ENCODE results near the gene ARHGEF19.
"Not testable (repeated sequence)": the region's sequence is repeated elsewhere in the genome, so short reads cannot be mapped to it uniquely, and the experiment has no call there.

Gene ARHGEF19

DNA sequence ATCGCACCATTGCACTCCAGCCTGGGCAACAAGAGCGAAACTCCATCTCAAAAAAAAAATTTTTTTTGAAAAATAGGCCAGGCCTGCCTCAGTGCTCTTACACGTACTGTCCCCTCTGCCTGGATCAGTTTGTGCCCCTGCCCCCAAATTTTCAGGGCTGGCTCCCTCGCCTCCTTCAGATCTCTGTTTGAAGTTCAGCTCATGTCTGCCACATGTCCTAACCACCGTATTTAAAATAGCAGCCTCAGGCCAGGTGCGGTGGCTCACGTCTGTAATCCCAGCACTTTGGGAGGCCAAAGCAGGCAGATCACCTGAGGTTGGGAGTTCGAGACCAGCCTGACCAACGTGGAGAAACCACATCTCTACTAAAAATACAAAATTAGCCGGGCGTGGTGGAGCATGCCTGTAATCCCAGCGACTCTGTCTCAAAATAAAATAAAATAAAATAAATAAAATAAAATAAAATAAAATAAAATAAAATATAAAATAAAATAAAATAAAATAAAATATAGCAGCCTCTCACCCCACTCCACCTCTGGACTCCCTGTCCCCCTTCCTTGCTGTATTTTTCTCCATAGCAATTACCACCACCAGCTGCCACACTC lies 48.7 kb downstream of the ARHGEF19 start:
- not testable (repeated sequence) for DNase-seq

DNA sequence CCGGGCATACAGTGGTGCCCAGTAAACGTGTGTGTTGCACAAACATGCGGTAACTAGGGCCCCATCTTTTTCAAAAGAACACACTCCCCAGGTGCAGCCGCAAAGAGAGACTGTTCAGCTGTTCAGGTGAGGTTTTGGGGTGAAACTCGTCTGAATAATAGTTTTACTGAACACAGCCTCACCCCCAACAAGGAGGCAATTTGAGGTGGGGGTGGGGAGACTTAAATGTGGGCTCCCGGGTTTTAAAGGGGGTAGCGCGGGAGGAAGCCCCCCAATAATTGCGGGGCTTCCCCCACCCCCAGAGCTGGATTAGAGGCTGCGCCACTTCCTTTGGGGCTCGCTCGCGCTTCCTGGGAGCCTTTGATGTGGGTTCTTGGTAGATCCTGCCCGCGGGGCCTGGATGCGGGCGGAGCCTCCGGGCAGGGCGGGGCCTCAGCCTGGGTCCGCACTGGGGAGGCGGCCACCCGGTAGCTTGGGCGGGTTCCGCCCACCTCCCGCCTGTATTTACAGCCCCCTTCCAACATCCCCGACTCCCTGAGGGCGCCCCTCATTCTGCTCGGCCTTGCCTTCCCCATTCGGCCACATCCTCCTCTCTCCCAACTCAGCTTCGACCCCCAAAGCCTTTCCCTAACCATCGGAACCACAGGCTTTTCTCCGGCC lies 50.2 kb downstream of the ARHGEF19 start:
- peak; percentile 36 for DNase-seq

DNA sequence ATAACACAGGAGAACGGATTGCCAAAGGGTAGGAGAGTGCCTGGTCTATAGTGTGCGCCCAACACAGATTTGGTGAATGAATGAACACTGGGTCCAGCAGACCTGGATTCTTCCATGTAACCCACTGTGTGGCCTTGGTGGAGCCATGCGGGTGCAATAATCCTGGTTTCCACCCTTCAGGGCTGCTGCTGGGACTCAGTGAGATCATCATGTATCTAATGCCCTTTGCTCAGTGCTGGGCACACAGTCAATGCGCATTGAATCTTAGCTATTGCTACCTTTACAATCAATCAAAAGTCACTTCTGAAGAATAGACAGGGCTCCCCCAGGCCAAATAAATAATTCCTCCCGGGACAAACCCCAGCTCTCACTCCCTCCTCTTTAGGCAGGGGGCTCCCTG lies 50.7 kb downstream of the ARHGEF19 start:
- no peak for DNase-seq

DNA sequence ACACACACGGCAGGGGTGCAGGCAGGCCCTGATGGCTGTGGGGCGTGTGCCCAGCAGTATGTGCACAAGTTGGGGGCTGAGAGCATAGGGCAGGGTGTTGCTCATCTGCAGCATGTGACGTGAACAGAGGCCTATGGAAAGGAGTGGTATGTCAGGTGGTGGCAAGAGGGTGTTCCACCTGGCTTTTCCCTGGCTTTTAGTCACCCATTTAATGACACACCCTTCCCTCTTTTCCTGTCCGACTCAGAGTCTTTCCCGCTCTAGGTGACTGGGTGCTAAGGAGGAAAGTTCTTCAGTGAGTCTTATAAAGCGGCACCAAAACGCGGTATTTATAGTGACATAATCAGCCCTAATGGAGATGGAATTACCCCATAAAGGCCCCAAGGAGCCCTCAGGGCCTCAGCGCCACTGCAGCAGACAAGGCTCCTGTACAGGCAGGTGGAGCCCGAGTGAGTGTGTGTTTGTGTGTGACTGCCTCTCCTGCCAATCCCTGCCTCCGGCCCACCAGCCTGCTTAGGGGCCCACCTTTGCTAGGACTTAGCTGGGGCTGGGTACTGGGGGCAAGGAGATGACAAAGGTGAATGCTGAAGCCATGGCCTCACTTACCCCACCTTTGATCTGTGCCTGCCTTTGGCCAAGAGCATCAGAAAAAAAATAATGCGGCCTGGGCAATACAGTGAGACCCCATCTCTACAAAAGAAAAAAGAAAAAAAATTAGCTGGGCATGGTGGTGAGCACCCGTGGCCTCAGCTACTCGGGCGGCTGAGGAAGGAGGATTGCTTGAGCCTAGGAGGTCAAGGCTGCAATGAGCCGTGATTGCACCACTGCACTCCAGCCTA lies 53.2 kb downstream of the ARHGEF19 start:
- DNase-seq, result no peak

DNA sequence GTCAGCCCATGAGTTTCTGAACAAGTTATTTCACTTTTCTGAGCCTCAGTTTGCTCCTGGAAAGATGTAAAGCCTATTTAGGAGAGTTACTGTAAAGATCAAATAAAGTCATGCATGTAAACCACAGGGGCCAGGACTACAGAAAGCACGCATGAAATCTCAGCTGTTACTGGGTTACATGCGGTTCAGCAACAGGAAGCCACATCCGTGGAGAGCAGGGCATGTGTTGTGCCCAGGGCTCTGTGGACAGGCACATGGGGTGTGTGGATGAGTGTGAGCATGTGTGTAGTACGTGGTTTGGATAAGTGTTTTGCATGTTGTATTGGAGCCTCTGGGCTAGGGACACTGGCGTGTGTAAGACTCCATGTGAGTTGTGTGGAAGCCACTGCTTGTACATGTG lies 54.4 kb downstream of the ARHGEF19 start:
- no peak for DNase-seq

DNA sequence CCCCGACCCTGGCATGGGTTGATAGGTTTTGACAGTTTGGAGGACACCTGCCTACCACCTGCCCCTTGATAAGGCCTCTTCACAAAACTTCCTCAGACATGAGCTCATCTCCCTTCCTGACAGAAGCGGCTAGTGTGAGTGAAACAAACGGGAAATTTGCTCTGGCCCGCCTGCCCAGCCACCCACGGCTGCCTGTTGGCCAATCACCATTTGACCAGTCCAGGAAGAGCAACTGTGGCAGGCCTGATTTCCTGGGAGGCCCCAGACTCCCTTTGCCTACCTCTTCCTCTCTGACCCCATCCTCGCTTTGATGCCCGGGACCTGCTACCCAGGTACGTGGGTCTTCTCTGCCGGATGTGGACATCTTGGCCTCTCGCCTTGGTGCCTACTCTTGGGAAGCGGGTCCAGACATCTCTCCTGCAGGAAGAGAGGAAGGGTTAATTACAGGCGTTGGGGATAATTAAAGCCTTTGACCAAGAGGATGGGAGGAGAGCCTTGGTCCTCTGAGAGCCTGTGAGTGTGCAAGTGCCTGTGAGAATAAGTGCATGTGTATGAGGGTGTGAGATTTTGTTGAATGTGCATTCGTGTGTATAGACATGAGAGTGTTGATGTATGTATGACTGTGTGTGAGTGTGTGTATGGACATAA lies 55.5 kb downstream of the ARHGEF19 start:
- DNase-seq, result no peak

DNA sequence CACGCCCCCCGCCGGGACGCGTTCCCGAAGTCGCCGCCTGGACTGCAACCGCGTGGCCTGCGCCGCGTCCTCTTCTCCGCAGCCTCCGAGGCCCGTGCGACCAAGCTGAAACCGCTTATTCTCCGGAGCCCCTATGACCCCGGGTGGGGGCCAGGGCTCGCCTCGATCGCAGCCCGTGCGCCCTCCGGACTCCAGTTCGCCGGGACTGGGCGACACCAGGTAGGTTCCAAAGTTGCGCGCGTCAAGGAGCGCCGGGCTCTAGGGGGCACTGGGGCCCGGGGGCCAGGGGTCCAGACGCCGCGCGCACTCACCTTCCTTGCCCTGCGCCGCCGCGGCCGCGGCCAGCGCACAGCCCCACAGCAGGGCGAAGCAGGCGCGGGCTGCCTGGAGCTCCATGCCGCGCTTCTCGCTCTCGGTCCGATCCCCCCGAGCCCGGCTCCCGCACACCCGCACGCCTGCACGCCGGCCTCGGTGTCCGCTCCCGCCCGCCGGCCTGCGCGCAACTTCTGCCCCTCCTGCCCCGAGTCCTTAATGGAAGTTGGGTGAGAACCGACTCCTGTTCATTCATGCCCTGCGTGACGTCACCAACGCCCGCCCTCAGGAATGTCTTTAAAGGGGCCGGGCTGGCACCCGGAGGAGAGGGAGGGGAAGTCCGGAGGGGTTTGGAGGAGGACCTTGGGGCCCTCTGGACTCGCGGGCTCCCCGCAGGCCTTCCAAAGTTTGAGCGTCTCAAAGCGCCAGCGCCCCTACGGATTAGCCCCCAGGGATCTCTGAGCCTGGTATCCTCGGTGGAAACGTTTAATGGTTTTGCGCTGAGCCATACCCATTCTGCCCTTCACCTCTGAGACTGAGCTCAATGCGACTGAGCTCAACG lies 56.7 kb downstream of the ARHGEF19 start, which contains the start of gene EPHA2:
EPHA2 (minus strand) TSS at position 533 of the 874 bp plus-strand sequence; CDS start at position 396, 137 bp downstream.
- no peak for DNase-seq

DNA sequence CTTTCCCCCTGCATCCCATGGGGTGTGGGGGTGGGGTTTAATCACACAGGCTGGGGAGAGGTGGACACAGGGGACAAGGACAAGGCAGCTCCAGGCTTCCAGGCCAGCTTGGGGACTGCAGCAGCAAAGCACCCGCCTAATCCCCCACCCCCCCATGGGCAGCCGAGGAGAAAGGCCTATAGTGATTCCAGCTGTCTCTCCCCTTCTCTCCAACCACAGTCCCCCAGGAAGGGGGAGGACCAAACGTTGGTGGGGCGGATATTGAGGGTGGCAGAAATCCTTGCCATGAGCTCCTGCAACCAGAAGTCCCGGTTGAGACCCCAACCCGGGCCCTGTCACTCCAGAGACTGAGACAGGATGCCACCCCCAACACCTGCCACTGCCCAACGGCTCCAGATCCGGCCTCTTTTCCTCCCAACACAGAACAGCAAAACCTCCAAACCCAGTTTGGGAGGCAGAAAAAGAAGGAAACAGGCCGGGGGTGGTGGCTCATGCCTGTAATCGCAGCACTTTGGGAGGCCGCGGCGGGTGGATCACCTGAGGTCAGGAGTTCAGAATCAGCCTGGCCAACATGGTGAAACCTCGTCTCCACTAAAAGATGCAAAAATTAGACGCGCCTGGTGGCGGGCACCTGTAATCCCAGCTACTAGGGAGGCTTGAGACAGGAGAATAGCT lies 58.3 kb downstream of the ARHGEF19 start:
- DNase-seq, result no peak

DNA sequence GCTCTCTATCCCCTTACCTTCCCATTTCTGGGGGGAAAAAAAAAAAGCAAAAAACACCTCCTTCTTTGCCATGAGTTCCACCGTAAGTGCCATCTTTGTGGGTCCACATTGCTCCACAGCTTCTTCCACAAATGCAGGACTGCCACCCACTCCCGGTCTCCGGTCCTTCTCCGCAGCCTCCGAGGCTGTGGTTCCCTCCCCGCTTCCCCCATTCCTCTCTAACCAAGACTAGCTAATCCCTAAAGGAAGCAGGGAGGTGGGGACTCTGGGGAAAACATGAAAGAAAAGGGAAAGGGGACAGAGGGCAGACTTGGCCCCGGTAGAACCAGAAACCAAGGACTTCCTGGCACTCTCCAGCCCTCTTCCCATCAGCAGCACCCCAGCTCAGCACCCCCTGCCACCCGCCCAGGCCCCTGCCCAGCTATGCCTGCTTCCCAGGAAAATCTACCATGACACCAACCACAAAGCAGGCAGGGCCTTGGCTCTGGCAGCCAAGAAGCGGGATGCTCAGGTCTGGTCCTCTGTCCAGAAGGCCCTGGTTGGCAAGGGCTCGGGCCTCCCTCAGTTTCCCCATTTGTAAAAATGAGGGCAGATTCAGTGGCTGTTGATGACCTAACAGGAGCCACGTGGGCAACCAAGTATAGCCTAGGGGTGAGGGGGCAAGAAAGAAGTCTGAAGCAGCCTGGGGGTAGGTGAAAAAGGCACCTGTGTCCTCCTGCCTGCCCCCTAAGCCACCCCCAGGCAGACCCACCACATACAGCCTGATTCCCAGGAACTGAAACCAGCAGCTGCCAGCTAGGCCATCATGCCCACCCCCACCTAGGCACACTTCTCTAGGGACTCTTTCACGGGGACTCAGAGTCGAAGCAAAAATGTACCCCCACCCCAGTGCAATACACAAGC lies 59.1 kb downstream of the ARHGEF19 start:
- DNase-seq, result no peak

DNA sequence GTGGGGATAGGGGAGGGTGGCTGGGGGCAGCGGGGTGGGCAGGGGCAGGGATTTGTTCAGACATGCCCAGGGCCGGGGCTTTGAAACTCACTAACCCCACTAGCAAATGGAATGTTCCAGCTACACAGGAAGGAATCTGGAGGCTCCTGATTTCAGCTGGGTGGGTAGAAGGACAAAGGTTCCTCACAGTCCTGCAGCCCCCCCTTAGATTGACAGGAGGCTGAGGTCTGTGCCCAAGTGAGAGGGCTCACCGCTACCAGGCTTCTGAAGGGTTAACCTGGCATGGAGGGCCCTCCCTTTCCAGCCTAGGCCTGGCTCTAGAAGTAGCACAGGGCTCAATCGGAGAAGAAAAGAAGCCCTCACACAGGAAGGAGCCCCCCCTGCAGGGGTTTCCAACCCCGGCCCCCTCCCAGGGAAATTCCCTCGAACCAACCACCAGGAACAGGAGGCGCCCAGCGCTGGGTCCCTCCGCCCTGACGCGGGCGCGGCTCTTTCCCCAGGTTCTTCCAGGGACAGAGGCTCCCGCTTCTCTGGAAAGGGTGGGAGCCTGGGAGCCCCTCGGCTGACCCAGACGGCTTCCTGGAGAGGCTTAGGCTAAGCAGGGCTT lies 59.9 kb downstream of the ARHGEF19 start:
- DNase-seq, result no peak

DNA sequence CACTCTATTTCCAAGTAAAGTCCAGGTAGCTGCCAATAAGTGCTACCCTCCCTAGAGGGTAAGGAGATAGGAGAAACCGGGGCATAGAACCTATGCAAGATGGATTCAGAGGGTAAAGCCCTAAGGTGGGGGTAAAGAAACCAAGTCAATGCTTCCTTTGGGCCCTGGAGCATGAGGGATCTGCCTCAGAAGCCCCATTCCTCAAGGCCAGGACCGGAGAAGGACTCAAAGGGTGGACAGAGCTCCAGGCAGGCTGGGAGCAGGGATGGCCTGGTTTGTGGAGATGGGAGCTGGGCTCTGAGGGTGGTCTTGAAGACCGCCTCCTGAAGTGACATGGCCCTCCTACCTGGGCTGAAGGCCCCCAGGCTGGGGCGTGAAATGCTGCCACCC lies 60.5 kb downstream of the ARHGEF19 start:
- DNase-seq, result no peak

DNA sequence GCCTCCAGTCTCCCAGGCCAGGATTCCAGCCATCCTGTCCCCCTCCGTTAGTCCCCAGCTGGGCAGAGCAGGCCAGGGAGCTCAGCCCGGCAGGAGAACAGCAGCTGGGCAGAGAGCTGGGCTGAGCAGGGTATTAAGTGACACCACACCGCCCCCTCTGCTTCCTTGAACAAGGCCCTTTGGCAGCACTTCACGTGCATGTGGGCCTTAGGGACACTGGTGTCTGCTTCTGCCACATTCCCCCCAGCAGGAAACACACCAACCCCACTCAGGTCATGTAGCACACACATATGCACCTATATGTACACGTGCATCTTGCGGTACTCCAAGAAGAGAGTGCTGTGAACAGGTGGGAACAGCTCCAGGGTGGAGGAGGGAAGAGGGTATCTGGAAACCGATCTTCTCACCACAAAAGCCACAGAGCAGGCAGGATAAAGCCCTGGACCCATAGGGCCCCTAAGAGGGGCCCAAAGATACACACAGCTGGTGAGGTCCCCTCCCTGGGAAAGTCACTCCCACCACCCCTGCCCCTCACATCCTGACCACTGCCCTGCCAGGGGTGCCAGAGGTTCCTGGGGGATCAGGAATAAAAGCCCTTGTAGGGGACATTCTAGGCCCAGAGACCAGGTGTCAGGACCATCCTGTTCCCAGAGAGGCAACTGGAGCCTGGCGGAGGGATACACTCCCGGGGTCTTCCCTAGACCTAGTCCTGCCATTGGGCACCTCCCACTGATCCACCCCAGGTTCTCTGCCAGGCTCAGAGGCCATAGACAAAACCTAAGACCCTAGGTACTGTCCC lies 61.1 kb downstream of the ARHGEF19 start:
- no peak for DNase-seq

DNA sequence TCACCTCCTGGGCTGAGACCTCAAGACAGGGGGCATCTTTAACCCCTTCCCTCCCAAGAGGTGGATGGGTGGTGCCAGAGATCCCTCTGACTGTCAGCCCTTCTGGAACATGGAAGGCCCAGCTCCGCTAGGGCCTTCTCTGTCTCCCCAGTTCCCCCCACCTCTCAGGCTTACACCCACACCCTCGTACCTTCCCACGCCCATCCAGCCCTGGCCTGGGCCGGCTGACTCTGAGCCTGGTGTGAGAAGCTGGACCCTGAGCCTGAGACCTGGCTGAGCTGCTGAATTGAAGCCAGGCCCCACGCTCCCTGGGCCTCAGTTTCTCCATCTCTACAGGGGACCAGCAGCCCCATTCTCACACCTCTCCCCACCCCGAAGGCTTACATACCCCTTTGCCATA lies 61.9 kb downstream of the ARHGEF19 start:
- no peak for DNase-seq

DNA sequence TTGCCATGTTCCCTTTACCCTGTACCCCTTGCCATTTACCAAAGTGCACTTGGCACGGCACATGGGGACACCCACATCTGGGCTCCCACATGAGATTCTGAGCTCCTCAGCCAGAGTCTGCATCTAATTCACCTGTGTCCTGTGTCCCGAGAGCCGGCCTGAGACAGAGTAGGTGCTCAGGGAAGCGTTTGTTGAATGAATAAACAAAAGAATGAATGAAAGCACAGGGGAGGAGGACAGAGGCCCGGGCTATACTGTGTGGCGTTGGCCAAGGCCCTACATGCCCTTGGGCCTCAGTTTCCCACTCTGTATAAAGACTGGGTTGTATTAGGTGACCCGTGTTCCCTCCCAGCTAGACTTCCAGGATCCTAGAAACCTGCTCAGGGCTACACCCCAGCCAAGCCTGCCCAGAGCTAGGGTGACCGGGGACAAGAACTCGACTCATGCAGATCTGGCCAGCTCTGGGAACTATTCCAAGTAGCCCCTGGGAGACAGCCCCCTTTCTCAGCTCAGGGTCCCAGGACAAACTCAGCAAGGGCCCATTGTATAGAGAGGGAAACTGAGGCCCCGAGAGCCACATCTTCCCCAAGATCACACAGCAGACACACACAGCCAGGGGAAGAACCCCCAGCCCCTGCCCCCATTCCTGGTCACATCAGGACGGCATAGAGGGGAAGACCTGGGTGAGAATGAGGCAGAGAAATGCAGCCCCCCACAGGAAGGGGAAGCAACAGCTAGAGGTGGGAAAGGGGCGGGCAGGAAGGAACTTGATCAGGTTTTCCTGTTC lies 62.6 kb downstream of the ARHGEF19 start:
- no peak for DNase-seq

DNA sequence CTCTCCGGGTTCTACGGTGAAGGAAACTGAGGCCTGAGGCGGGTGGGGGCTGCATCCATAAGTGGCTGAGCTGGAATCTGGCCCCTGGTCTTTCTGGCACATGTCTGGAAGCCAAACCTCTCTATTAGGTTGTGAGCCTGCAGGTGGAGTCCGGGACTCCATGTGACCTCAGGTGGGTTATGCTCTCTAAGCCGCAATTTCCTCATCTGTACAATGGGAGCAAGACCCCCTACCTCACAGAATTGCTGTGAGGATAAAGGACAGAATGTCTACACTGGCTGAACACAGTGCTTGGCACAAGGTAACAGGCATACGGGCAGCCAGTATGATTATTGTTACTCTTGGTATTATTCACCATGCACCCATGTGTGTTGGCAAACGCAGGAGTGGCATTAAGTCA lies 63.3 kb downstream of the ARHGEF19 start:
- no peak for DNase-seq

DNA sequence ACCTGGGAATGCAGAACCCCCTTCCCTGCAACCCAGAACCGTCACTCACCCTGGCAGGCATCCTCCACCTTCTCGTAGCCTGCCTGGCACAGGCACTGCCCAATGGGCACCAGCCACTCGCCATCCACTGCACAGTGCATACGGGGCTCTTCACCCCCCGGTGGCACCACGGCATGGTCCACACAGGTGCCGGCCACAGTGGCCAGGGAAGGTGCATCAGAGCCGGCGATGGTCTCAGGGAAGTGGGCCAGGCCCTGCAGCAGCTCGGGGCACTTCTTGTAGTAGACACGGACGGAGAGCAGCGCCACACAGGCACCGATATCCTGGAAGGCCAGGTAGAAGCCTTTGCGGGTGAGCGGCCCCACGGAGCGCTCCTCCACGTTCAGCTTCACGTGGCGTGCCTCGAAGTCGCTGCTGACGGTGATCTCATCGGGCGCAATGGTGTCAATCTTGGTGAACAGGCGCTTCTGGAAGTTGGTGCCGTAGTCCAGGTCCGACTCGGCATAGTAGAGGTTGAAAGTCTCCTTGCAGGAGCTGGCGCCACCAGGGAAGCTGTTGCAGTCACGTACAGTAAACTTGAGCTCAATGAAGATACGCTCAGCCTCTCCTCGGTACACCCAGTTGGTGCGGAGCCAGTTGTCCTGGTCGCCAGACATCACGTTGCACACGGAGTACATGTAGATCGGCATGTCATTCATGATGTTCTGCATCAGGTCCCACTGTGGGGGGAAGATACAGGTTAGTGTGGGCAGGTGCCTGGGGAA lies 63.9 kb downstream of the ARHGEF19 start:
- no peak for DNase-seq

All from activated T-cell treated with anti-CD3 and anti-CD28 coated beads for 4 hours (primary cell).